GM18508 (cell line): Measurements from ENCODE around the gene CACNA2D2.

Experiments used
- ATAC-seq: cut with Tn5 transposase; IDR thresholded peaks from one replicate; pipeline ENCODE4 v1.9.1; 2021; ENCODE audit warnings: moderate number of reproducible peaks; ENCODE audit not compliant: insufficient read depth, unreplicated experiment

Gene CACNA2D2

GRCh38 chr3:50408443-50408944 is 94.9 kb downstream of the CACNA2D2 start:
- no peak for ATAC-seq

DNA sequence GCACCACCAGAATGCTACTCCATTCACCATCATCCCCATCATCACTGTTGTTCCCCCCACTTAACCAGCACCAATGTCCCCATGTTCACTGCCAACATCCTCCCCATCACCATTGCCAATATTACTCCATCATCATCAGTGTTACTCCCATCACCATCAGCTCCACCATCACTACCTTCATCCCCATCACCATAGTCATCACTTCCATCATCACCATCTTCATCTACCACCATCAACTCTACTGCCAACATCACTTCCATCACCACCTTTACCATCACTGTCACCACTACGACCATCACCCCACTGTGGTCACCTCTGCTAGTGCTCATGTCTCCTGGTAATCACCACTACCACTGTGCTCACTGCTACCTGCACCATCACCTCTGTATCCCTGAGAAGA is 96.9 kb downstream of the CACNA2D2 start:
- no peak for ATAC-seq

DNA sequence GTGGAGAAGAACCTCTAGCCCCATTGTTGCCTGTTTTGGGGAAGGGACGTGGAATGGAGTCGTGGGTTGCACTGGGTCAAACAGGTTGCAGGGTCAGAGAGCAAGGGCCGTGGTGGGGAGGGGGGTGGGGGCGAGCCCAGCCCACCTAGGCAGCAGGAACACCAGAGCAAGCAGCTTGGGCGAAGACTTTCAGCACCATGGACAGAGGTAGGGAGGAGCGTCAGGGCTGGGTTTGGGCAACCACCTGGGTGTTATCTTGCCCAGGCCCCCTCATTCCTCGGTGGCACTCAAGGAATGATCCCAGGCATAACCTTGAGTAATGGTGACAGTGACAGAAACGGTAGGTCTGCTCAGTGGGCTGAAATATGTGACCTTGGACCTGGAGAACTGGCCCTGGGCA is 98.2 kb downstream of the CACNA2D2 start:
- no peak for ATAC-seq

- no peak for ATAC-seq
Observed at GRCh38 chr3:50401978-50402595, 101.3 kb downstream of the CACNA2D2 start.

DNA sequence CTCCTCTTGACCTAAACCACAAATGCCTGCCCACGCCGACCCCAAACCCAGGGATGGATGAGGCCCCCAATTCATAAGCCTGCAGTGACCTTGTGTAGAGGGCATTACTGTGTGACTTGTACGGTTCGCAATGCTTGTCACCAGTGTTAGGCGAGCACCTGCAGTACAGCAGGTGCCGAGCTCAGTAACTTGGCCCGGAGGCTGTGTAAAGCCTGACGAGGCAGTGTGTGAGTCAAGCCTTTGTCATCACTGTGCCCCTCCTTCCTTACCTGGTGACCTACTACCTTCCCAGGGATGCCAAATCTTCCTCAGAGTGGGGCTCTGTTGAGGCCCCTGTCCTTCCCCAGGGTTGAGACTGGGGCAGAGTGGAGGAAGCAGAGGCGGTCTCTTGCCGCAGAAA is 106.9 kb downstream of the CACNA2D2 start:
- ATAC-seq = no peak

DNA sequence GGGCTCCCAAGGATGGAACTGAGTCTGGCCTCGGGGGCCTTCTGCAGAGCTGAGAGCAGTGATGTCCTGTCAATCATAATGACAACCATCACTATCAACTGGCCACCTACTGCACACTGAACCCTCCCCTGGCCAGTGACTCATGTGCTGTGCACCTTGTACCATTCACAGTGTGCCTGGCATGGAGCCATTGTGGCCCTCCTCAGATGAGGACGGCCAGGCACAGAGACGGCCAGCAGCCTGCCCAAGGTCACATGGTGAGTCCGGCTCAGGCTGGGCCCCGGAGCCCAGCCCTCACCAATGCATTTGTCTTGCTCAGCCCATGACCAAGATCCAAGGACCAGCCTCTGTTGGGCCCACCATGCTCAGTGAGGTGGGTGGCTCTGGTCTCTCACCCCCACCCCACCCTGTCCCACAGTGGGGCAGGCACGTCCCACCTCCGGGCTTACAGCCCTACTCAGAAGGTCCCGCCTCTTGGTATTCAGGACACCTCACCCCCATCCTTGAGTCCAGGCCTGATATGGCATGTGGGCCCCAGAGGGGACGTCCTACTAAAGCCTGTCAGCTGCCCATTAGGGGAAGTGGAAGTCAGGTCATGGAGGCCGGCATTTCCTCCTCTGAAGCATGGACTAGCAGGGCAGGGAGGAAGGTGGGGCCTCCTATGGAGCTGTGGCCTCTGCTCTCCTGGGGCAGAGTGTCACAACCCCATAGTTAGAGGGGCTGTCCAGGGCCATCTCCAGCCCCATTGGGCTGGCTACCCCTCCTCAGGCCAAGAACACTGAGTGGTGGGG is 108.2 kb downstream of the CACNA2D2 start:
- no peak for ATAC-seq

- no peak for ATAC-seq
Observed at GRCh38 chr3:50393061-50393460, 110.4 kb downstream of the CACNA2D2 start.

DNA sequence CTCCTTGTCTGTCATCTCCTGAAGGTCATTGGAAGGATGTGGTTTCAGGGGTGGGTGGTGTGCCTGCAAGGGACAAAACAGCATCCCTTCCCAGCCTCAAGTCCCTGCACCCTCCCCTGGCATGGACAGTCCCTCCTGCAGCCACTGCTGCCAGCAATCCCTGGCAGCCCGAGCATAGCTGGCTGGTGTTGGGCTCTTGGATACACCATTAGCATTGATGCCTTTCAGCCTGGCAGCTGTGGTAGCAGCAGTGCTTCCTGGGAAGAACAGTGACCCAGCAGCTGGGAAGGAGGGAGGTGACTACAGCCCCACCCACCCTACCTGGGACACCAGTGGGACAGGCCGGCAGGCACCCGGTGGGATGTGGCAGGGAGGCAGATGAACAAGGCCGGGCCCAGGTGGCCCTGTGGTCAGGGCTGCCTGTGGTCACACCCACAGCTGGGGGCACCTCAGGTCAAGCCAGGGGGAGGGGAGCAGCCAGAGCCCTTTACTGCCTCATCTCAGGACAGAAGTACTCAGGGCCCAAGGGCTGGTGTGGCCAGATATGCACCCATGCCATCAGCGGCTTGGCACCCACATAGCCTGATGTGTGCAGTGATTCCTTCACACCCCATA is 111.2 kb downstream of the CACNA2D2 start:
- ATAC-seq = no peak

- no peak for ATAC-seq
Observed at GRCh38 chr3:50390508-50391224, 112.8 kb downstream of the CACNA2D2 start.

DNA sequence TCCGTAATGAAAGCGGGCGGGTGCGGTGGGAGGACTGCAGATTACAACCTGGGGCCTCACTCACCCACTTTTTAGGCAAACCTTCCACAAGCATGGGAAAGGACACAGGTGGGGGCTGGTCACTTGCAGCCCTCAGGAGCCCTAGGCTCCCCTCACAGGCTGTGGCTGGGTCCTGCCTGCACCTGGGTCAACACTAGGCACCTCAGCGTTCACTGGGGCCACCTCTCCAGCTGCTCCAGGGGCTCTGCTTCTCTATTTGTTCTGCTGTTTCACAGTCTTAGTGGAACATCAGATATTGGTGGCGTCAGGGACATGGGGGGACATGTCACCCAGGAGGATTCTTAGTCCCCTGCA is 114.0 kb downstream of the CACNA2D2 start:
- no peak for ATAC-seq

DNA sequence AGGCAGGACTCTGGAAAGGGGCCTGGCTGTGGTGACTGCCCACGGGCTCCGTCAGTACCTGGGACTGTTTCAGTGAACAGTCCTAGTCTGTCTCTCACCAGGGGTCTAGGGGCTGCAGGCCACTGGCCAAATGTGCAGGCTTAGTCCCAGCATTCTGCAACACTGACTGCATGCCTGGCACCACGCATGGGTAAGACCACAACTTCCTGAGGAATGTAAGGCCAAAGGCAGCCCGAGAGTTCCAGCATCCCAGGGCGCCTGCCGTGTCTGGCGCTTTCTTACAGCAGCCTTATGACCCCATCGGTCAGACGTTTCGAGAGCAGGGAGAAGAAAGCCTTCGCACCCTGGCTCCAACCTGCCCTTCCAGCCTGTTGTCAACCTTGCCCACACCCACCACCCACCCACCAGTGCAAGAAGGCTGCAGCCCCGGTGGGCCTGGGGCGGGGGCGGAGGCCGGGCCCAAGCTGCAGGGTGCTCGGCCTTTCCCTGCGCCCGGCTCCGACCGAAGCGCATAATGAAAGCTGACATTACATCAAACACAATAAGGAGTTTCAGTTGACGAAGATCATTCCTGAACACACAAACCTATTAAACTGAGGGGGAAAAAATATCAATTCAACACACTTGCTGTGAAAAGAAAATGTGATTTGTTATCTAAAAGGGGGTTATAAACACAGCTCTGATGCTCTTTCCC is 114.6 kb downstream of the CACNA2D2 start:
- no peak for ATAC-seq

GRCh38 chr3:50388016-50388719 is 115.3 kb downstream of the CACNA2D2 start:
- no peak for ATAC-seq

DNA sequence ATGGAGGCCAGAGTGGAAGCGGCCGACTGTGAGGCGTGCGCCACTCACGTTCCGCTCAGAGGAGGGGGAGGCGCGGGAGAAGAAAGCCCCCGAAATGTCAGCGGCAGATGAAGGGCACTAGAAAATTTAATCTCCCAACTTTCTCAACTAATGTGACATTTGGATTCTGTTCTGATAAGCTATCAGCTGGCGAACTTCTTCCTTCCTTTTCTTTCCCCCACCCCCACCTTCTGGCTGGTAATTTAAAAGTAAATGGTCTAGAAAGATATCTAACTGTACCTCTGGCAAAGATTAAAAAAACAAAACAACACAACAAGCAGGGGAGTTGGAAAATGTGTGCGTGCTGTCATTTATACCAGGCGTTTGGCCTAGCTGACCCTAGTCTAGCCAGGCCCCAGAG is 117.7 kb downstream of the CACNA2D2 start:
- ATAC-seq = no peak

GRCh38 chr3:50383750-50384149 is 119.7 kb downstream of the CACNA2D2 start:
- ATAC-seq = no peak

DNA sequence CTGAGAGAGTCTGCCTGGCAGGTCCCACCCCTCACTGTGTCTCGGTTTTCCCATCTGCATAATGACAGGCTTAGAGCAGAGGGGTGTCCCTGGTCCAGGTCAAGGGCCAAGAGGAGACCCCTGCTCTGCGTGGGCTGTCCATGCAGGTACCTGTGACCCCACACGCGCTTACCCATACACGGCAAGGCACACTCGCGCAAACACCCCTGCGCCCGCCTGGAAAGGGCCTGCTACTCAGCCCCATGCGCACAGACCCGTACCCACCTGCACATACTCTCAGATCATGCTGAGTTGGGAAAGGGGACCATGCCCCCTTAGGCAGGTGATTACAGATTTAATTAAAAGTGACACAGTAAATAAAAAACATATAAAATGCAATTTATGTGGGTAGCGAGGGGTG is 120.7 kb downstream of the CACNA2D2 start:
- ATAC-seq = no peak

- ATAC-seq = no peak
Observed at GRCh38 chr3:50381383-50381782, 122.1 kb downstream of the CACNA2D2 start.

DNA sequence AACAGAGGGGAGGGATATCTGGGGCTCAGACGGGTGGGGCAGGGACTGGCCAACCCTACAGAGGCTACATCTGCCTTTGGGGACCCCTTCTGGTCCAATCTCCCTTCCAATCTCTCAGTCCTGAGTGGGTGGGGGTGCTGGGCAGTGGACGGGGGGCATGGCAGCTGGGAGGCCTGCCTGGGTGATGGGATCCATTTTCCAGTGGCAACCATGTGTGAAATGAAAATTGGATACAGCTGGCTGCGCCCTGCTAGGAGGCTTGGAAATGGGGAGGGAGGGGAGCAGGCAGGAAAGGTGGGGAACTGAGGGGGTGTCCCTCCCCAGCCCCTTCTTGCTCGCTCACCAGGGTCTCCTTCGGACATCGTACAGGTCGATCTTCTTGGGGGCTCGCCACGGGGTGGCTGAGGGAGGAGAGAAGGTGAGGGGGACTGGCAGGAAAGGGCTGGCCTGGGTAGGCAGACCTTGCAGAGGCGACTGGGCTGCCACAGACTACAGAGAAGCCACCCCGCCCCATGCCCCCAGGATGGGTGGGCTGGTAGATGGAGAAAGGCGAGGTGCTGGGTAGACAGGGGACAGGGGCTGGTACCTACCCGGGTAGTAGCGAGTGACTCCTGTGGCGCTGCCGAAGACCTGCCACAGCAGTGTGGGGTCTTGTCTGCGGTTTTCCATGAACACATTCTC is 122.9 kb downstream of the CACNA2D2 start:
- ATAC-seq = no peak

DNA sequence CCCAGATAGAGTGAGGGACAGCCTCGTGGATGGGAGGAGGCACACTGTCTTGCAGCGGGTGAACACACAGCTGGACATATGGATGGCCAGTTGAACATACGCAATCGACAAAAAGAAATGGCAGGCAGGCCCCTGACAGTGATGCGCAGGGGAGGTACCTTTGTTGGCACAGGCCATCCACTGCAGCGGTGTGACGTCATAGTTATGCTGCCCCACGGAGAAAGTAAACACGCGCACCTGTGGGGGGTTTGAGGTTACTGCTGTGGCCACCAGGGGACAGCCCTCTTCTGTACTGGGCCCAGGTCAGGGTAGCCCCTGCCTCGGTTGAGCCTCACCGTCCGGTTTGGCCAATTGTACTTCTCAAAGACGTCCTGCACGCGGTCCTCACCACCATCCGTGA is 124.7 kb downstream of the CACNA2D2 start:
- no peak for ATAC-seq

DNA sequence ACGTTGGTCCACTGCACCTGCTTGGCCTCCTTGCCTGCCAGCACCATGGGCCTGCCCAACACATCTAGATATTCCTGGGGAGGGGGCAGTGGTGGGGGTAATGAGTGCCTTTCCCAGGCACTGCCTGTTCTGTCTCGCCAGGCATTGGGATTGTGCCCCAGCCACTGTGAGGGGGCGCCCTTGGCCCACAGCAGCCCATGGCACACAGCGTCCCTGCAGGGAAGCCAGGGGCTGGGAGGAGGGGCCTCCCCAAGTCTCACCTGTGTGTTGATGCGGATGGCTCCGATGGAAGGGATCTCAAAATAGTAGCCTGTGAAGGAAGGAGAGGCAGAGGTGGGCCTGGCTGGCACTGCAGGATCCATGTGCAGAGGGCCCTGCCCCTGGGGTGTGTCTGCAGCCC is 125.4 kb downstream of the CACNA2D2 start:
- ATAC-seq = no peak
